Neural cell (in vitro differentiated cells): Measurements from ENCODE around the gene BHMT. TPM values are rescaled to one million over a fixed set of nuclear protein-coding genes. Genes with fewer than 3 reads are reported as not detected.

Experiments
- H2AFZ ChIP-seq: fragments of 200-600, 300-800 bp; sonication (generic), shearing (Covaris generic); 2 replicates; pipeline ENCODE4 v1.6.0; 2014; ENCODE audit warnings: low read depth, mild to moderate bottlenecking, antibody characterized with exemption, low read length, moderate library complexity
- H3F3A ChIP-seq: fragments of 200-600 bp; shearing (Covaris generic); 2 replicates; pipeline ENCODE4 v1.6.1; 2016; ENCODE audit warnings: mild to moderate bottlenecking, moderate library complexity, mixed read lengths, antibody characterized with exemption, low read length; ENCODE audit not compliant: insufficient read depth, poor library complexity, severe bottlenecking
- H3K27ac ChIP-seq: fragments of 200-600, 300-800 bp; sonication (generic), shearing (Covaris generic); 2 replicates; pipeline ENCODE4 v1.5.1; 2014; ENCODE audit warnings: mild to moderate bottlenecking, low read length, moderate library complexity
- H3K27me3 ChIP-seq: fragments of 300-800, 200-600 bp; sonication (generic), shearing (Covaris generic); 2 replicates; pipeline ENCODE4 v1.6.0; 2014; ENCODE audit warnings: mild to moderate bottlenecking, low read depth, low read length, moderate library complexity; ENCODE audit not compliant: insufficient read depth
- H3K36me3 ChIP-seq: fragments of 300-800, 200-600 bp; sonication (generic), shearing (Covaris generic); 2 replicates; pipeline ENCODE4 v1.5.1; 2014; ENCODE audit warnings: mild to moderate bottlenecking, antibody characterized with exemption, low read length, moderate library complexity; ENCODE audit not compliant: insufficient read depth
- H3K4me2 ChIP-seq: fragments of 300-800, 200-600 bp; sonication (generic), shearing (Covaris generic); 2 replicates; pipeline ENCODE4 v1.6.0; 2014; ENCODE audit warnings: mild to moderate bottlenecking, low read length
- H3K4me3 ChIP-seq: fragments of 300-800, 200-600 bp; sonication (generic), shearing (Covaris generic); 2 replicates; pipeline ENCODE4 v1.5.1; 2014; ENCODE audit warnings: mild to moderate bottlenecking, low read length, moderate library complexity
- H3K79me2 ChIP-seq: fragments of 200-600 bp; shearing (Covaris generic); replicated peaks from 2 replicates; pipeline ENCODE4 v1.6.0; 2014; ENCODE audit warnings: mild to moderate bottlenecking, low read length, moderate library complexity; ENCODE audit not compliant: insufficient read depth
- H3K9ac ChIP-seq: fragments of 300-800, 200-600 bp; sonication (generic), shearing (Covaris generic); 2 replicates; pipeline ENCODE4 v1.6.1; 2016; ENCODE audit warnings: mild to moderate bottlenecking, low read length, mixed read lengths
- H3K9me2 ChIP-seq: fragments of 200-600 bp; shearing (Covaris generic); 2 replicates; pipeline ENCODE4 v1.6.1; 2016; ENCODE audit warnings: mild to moderate bottlenecking, low read length, mixed read lengths; ENCODE audit not compliant: insufficient read depth
- H3K9me3 ChIP-seq: fragments of 200-600, 300-800 bp; sonication (generic), shearing (Covaris generic); 2 replicates; pipeline ENCODE4 v1.6.1; 2016; ENCODE audit warnings: mild to moderate bottlenecking, mixed run types, low read length, moderate library complexity, mixed read lengths
- H4K20me1 ChIP-seq: fragments of 200-600 bp; shearing (Covaris generic); 2 replicates; pipeline ENCODE4 v1.6.1; 2016; ENCODE audit warnings: mild to moderate bottlenecking, mixed run types; ENCODE audit not compliant: insufficient read depth
- EP300 ChIP-seq: fragments of 450-650 bp; conservative IDR thresholded peaks from 2 replicates; pipeline ENCODE4 v1.6.1; 2014; ENCODE audit warnings: antibody characterized with exemption, mild to moderate bottlenecking, moderate library complexity; ENCODE audit not compliant: poor library complexity, severe bottlenecking
- MXI1 ChIP-seq: fragments of 450-650 bp; conservative IDR thresholded peaks from 2 replicates; pipeline ENCODE4 v1.6.1; 2014; ENCODE audit warnings: antibody characterized with exemption, mild to moderate bottlenecking; ENCODE audit not compliant: poor library complexity, severe bottlenecking
- POLR2AphosphoS5 ChIP-seq: IDR thresholded peaks from 2 replicates; pipeline ENCODE4 v1.6.1; 2012
- RAD21 ChIP-seq: fragments of 450-650 bp; conservative IDR thresholded peaks from 2 replicates; pipeline ENCODE4 v1.6.1; 2014; ENCODE audit warnings: antibody characterized with exemption, mild to moderate bottlenecking, moderate library complexity
- REST ChIP-seq: IDR thresholded peaks from 2 replicates; pipeline ENCODE4 v1.6.1; 2012; ENCODE audit warnings: borderline replicate concordance
- SMC3 ChIP-seq: fragments of 450-650 bp; conservative IDR thresholded peaks from 2 replicates; pipeline ENCODE4 v1.6.1; 2014; ENCODE audit warnings: antibody characterized with exemption, mild to moderate bottlenecking, moderate library complexity; ENCODE audit not compliant: poor library complexity
- TAF1 ChIP-seq: IDR thresholded peaks from 2 replicates; pipeline ENCODE4 v1.6.1; 2012; ENCODE audit warnings: low read depth
- polyA plus RNA-seq: library from polyadenylated mRNA; depleted of rRNA; stranded (reverse); fragments of >200 nt; gene quantifications from 2 replicates; pipeline ENCODE4 v1.2.3, GENCODE V29; 2014

BHMT gene
- polyA plus RNA-seq, 1 donor from 2014 or later: not detected

GRCh38 chr5:79069488-79070349 lies 41.9 kb upstream of the BHMT start, which contains the start of the genes BHMT2 and DMGDH:
TSS of gene BHMT2 (plus strand) at chr5:79069767. CDS start at chr5:79069783, 16 bp downstream.
TSS of gene DMGDH (minus strand) at chr5:79069674. CDS start at chr5:79069620, 54 bp downstream.
- Histone ChIP-seq H3K4me3 (no peak within 1 kb of the TSS), H3K9me3 (no peaks in the 10 kb centered on the region), H3K27ac (no peak within 1 kb of the TSS), H3K4me2 (no peak within 1 kb of the TSS), H3K9ac (no peak within 1 kb of the TSS), H3K27me3 (no peaks in the 10 kb centered on the region), H4K20me1 (no peaks in the 10 kb centered on the region), H3K79me2 (no peaks in the 10 kb centered on the region), H2AFZ (no peak within 1 kb of the TSS), H3F3A (no peaks in the 10 kb centered on the region), H3K36me3 (no peaks in the 10 kb centered on the region), H3K9me2 (no peaks in the 10 kb centered on the region)
- TF ChIP-seq REST (no peak), EP300 (no peak), TAF1 (no peak)

GRCh38 chr5:79070350-79070667 lies 41.3 kb upstream of the BHMT start:
- no peak overlapping the region for H3K4me2 ChIP-seq

More at GRCh38 chr5:79070350-79070667, 41.3 kb upstream of the BHMT start:
- TF ChIP-seq REST (no peak), EP300 (no peak), MXI1 (no peak), TAF1 (no peak), POLR2AphosphoS5 (no peak), SMC3 (no peak), RAD21 (no peak)
- Histone ChIP-seq H3K36me3 (no peaks in the 10 kb centered on the region), H3K4me3 (no peak overlapping the region), H4K20me1 (no peaks in the 10 kb centered on the region), H3K9me3 (no peaks in the 10 kb centered on the region), H3K9ac (no peak overlapping the region), H3K27me3 (no peaks in the 10 kb centered on the region), H3K79me2 (no peaks in the 10 kb centered on the region), H3F3A (no peaks in the 10 kb centered on the region), H3K27ac (no peak overlapping the region), H3K9me2 (no peaks in the 10 kb centered on the region), H2AFZ (no peak overlapping the region)
